HG03432 (cell line): Measurements from ENCODE around the gene ATL3.
A peak's percentile ranks its signal among the peaks of the same experiment; 100 is the strongest.
"Not testable (repeated sequence)": the region's sequence is repeated elsewhere in the genome, so short reads cannot be mapped to it uniquely, and the experiment has no call there.

Experiments used
- ATAC-seq: cut with Tn5 transposase; IDR thresholded peaks from one replicate; pipeline ENCODE4 v1.9.1; 2021; ENCODE audit warnings: mild to moderate bottlenecking, moderate library complexity; ENCODE audit not compliant: unreplicated experiment

Gene ATL3

DNA sequence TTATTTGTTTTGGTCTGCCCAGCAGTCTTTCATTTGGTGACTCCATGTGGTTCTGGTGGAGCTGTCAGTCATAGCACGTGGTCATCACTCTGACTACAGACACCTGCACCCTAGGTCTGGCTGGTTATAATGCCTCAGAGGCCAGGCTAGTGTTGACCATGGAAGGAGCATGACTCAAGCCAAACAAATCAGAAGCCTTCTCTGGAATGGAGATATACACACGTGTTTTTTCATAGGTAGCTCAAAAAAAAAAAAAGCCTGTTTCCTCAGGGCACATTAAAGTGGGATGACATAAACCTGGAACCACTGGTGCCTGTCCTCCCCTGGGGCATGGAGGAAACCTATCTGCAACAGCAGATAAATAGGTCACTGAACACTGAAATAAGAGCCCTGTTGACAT is 48.9 kb downstream of the ATL3 start:
- ATAC-seq, result no peak

DNA sequence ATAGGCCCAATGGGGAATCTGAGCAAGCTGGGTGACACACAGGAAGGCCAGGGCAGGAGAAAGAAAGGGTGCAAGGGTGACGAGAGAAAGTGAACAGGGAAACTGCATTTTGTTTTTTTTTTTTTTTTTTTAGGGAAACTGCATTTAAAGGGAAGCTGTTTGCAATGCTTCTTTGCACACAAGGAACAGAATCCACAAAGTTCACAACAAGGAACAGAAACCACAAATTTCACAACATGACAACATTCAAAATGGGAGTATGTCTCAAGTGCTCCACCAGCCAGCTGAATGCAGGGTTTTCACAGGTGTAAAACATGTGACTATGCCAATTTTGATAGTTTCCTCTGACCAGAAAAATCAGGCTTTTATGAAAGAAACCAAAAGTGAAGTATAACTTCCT is 50.1 kb downstream of the ATL3 start:
- ATAC-seq, result no peak

DNA sequence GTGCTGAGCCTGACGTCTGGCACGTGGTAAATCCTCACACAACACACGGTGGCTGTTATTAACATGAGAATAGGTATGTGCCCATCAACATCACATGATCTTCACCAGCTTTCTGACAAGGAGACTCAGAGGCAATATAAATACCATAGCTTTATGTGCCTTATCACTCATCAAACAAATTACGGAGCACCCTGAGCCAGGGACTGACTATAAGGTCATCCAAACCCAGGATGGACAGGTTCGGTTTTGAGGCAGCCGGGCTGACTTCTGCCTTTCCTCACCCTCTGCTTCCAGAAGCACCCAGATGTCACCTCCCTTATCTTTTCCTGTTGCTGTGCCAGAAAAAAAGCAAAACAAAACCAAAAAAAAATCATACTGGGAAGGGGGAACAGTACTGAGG is 51.2 kb downstream of the ATL3 start:
- ATAC-seq, result no peak

DNA sequence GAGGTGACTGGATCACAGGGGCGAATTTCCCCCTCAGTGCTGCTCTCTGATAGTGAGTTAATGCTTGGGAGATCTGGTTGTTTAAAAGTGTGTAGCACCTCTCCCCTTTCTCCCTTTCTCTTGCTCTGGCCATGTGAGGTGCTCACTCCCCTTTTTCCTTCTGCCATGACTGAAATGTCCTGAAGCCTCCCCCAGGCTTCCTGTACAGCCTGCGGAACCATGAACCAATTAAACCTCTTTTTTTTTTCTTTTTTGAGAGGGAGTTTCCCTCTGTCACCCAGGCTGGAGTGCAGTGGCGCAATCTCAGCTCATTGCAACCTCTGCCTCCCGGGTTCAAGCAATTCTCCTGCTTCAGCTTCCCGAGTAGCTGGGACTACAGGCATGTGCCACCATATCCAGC is 53.5 kb downstream of the ATL3 start:
- ATAC-seq, result not testable (repeated sequence)

DNA sequence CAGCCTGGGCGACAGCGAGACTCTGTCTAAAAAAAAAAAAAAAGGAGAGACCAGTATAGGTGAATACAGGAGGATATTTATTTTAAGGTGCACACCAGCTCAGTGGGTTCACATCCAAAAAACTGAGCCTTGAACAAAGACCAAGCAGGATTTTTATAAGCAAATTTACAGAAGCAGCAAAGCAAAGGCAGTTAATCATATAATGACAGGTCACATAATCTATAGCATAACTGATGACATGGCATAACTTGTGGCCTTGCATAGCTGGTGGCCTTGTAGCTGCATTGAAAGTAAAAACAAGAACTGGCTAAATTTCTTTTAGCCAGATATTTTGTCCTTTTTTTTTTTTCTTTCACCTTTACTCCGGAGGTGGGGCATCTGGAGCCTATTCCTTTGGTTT is 54.2 kb downstream of the ATL3 start:
- no peak for ATAC-seq

DNA sequence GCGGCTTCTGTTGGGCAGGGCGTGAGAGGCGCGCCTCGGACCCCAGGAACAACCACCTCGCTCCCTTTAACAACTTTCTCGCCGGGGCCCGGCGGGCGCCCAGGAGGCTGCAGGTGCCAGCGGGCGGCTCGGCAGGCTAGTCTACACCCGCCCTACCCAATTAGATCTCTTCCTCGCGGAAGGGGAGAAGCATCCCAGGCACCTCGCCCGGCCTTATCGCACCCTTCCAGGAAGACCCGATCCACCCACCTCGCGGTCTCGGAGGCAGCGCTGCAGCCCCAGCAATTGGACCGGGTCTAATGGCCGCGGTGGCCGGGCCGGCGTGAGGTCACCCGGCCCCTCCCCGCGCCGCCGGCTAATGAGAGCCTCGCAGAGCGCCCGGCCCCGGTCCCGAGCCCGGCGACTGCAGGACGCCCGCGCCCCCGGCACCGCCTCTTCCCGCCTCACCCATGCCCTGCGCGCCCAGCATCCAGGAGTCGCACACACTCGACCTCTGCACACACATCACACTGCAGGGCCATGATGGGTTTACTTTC is 57.0 kb downstream of the ATL3 start, which contains the start of gene PLAAT3:
TSS of gene PLAAT3 (minus strand) at position 298 of the 536 bp plus-strand sequence. CDS start 419 bp downstream, outside the sequence.
- ATAC-seq, result peak; percentile 47

DNA sequence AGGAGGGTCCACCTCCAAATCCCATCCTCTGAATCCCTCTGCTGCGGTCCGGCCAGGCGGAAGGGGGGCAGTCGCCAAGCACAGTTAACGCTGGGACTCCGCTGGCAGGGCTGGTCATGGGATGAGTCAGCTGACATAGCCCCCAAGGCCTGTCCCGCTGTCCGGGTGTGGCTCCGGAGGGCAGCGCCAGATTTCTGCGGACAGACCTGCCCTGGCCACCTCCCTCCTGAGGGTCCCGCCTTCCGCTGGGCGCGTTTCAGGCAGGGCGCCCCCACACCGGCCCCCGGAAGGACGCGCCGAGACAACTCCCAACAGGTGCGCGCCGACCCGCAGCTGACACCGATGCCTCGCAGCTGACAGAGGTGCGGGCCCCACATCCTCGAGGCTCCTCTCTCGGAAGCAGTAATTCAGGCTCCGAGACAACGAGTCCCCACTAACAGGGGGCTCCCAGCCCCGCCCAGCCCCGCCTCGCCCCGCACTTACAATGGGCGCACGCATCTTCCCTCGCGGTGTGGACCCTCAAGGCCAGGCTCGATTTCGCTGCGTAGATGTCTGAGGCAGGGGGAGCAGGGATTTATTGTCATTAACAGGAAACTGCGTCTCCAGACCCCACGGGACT is 57.5 kb downstream of the ATL3 start:
- ATAC-seq, result peak; percentile 57

DNA sequence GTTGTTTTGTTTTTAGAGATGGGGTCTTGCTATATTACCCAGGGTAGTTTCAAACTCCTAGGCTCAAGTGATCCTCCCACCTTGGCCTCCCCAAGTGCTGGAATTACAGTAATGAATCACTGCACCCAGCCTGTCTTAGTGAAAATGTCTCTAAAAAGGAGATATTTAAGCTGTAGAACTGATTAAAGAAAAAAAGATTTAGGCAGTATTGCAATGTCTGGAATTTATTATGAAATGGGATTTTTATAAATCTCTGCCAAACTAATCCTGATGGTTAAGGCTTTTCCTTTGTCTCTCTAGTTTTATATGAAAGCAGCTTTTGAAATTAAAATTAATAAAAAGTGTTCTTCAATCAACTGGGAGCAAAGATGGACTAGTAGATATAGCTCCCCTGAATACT is 59.0 kb downstream of the ATL3 start:
- no peak for ATAC-seq

DNA sequence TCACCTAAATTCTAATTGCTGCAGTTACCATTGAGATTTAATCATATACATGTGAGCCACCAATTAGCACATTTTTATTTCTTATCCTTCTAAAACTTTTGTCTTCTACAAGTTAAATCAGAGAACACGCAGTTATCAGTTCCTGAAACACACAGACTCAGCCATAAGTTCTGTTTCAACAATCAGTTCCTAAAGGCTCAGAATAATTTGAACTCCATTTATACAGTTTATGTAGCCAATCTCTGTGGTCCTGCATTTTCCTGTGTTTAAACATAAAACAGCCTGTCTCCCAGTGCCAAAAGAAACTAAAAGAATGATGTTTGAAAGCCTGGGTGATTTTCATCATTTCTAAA is 59.8 kb downstream of the ATL3 start:
- ATAC-seq, result no peak

DNA sequence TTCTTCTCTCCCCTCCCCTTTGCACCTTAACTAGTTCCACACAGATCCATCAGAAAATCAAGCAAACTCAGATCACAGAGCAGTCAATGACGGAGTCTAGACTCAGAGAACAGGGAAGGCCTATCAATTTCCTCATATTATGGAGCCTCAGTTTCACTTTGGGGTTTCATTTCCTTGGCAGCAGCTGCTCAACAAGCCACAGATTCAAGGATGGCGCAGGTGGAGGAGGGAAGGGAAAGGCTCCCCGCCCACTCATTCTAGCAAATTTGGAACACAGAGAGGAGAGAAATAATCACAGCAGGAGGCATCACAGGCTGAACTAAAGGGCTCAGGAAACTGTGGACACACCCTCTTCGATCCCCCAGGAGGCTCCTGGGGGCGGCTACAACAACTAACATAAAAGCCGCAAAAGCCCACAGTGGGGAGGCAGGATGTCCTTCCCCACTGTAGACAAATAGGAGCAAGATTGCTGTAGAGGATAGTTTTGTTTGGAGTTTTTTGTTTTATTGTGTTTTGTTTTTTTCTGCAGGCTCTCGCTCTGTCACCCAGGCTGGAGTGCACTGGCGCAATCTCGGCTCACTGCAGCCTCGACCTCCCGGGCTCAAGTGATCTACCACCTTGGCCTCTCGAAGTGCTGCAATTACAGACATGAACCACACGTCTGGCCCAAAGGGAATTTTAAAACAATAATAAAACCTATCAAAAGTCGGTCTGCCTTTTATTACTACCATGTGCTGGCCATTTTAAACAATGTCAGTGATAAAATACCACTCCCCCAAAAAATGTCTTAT is 60.4 kb downstream of the ATL3 start:
- no peak for ATAC-seq

DNA sequence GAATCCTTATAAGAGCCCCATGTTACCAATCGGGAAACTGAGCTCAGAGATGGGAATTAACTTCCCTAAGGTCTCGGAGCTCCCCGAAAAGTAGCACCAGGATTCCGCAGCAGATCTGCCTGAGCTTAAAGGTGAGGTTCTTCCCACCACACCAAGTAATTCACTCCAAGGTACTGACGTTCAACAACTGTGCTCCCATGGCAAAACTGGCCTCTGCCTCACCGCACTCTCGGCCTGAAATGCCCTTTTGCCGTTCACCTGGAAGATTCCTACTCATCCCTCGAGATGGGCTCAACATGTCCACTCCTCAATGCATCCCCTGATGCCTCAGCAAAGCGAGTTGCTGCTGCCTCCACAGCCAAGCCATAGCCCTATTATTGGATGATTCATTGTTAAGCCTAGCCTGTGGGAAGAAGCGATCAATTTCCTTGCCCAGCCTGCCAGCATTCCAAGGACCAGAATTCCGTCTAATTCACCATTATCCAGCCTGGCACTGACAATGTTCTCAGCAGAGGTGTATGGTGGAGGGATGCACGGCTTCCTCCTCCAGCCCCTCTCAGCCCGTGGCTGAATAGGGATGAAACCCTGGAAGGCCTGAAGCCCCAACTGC is 61.1 kb downstream of the ATL3 start:
- no peak for ATAC-seq

DNA sequence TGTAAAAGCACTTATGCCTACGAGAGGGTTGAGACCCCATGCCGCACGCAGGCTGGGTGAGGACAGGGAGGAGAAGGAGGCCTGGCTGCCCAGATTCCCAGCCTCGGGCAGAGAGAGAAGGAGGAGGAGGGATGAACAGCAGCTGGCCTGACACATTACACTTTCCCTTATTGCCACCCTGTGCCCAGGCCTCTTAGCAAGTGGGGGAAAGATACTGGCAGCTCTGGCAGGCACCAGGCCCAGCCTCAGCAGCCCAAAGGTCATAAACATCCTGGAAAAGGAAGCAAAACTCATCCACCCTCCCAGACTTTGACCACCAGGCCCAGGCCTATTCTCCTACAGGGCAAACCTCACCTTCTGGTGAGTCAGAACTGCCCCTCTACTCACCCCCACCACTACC is 61.6 kb downstream of the ATL3 start:
- no peak for ATAC-seq

DNA sequence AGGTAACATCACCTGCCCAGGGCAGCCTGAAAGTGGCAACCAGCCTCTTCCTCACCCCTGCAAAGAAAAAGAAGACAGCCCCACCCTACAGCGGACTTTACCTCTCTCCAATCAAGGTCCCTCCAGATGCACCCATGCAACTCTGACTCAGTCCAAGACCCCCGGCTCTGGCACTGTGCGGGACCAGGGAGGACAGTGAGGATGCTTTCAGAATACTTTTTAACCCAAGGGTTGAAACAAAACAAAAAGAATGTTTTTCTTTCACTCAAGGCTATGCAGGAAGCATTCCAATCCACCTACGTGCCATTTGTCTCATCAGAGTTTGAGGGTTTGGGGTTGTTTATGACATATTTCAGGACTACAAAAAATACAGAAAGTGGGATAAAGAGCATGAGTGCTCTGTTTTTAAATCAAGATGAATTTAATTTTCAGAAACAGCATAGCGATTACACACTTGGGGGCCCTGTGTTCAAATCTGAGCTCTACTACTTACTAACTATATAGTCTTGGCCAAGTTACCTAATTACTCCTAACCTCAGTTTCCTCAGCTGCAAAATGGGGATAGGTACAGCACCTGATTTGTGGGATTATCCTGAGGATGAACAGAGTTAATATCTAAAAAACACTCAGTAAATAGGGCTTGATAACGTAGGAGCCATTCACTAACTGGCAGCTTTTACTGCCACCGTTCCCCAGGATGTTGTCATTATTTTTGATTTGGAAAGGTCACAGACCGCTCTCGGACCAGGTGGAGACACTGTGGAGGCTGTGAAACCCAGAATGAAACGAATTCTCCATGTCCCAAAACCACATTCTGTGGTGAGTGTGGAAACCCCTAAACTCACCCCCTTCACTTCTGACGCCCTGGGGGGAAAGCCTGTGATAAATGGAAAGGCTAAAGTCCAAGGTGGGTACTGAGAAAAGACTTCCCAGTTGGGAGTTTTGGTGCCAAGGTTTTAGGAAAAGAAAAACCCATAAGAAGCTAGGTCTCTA is 62.5 kb downstream of the ATL3 start:
- no peak for ATAC-seq

DNA sequence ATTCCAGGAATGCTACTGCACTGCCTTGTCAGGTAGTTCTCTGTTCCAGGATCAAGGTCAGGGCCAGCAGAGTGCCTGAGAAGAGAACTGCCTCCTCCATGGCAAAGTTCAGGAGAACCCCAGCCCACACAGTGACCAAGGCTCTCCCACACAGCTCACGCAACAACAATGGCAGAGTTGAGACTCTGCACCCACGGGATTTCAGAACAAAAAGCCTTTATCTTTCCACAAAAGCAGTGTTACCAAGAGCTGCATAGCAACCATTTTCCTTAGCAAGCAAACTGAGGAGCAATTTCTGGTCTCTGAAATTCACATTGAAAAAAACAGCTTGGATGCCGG is 68.0 kb downstream of the ATL3 start:
- no peak for ATAC-seq

DNA sequence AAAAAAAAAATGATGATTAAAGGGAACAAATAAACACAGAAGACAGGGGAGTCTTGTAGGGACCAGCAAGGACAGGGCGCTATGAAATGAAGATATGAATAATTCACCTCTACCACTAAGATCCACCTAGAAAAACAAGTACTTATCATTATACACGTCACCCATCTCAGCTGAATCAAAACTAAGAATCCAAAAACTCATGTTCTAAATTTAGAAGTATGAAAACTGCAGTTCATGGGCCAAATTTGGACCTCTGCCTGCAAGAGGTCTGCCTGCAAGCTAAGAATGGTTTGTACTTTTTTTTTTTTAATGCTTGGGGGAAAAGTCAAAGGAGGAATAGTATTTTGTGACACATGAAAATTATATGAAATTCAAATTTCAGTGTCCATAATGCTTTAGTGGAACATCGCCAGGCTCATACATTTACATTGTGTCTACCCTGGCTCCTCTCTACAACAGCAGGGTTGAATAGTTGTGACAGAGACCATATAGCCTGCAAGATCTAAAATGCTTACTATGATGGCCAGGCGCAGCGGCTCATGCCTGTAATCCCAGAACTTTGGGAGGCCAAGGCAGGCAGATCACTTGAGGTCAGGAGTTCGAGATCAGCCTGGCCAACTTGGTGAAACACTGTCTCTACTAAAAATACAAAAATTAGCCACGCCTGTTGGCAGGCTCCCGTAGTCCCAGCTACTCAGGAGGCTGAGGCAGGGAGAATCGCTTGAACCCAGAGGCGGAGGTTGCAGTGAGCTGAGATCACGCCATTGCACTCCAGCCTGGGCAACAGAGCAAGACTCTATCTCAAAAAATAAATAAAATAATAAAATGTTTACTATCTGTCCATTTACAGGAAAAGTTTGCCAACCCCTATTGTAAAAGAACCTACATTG is 68.6 kb downstream of the ATL3 start:
- ATAC-seq, result not testable (repeated sequence)

DNA sequence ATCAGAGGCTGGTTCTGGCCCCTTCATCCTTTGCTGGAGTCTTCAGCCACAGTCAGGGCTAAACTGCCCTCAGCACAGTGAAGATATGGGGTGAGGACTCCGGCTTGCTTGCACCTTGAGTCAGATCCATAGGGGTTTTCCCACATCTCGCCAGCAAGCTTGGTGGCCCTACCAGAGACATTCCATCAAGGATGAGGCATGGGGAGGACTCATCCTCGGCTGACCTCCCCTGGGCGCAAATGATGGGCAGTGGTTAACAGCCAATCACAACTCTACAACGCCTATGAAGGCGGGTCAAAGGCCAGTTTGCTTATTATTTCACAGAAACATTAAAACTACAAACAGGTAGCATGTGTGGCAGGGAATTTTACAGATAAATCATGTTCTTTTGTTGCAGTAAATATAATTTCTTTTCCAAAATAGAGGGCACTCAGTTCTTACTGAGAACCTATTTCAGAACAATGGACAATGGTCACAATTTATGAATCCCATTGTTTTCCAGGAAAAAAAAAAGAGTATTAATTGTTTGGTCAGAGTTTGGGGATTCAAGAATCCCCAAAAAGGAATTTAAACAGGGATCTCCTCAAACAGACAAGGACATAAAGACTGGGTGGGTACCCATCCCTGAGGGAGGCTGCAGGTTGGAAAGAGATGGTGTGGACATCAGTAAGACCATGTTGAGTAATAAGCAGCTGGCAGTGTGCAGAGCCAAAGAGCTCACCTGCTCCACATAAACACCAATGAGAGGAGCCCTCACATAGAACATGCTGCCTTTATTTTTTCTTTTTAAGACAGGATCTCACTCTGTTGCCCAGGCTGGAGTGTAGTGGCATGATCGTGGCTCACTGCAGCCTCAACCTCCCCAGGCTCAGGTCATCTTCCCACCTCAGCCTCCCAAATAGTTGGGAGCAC is 71.7 kb downstream of the ATL3 start:
- ATAC-seq, result no peak

DNA sequence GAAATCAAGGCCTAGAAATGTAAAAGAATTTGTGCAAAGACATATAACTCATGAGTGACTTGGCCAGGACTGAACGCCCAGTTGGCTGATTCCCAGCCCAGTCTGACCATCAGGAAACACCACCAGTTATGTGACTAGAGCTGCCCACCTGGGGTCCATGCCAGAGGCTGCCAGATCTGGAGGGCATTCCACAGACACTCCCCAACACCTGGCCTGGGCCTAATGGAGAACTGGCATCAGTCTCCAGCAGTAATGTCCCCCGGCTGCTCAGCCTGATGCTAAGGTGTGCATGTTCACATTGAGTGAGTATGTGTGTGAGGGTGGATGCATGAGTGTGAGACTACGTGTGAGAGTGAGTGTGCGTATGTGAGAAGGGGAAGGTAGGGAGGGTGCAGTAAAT is 72.6 kb downstream of the ATL3 start:
- no peak for ATAC-seq

DNA sequence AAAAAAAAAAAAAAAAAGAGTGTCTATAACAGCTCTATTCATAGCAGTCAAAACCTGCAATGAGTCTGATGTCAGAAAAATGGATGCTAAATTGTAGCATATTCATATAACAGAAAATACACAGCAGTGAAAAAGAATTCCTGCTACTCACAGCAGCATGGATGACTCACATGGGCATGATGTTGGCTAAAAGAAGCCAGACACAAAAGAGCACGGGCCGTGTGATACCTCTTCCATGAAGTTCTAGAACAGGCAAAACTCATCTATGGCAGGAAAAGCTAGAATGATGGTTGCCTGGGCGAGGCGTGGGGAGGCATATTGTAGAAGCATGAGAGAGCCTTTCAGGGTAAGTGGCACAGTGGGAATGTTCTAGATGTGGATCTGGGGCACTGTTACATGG is 75.9 kb downstream of the ATL3 start:
- no peak for ATAC-seq

DNA sequence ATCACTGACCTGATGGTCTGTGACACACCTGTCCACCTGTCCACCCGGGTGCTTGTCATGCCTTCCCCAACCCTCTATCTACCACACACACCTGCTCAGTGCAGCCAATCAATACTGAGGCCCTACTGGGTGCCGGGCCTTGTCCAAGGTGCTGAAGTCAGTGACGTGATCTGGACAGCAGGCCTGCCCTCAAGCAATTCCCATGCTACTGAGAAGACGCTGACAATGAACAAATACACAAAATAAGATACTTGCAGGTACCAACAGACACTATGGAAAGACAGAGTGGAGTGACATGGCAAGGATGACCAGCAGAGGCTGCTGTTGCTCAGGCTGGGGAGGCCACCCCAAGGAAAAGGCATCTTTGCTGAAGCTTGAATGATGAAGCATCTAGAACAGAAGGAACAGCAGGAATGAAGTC is 78.2 kb downstream of the ATL3 start:
- no peak for ATAC-seq
